GM19043 (cell line): ENCODE measurements around the gene ARHGEF16.

Experiments
- ATAC-seq: cut with Tn5 transposase; IDR thresholded peaks from one replicate; pipeline ENCODE4 v1.9.1; 2021; ENCODE audit warnings: low read depth; ENCODE audit not compliant: unreplicated experiment

The ARHGEF16 gene

GRCh38 chr1:3498246-3498930 lies 43.9 kb downstream of the ARHGEF16 start:
- ATAC-seq: no peak

DNA sequence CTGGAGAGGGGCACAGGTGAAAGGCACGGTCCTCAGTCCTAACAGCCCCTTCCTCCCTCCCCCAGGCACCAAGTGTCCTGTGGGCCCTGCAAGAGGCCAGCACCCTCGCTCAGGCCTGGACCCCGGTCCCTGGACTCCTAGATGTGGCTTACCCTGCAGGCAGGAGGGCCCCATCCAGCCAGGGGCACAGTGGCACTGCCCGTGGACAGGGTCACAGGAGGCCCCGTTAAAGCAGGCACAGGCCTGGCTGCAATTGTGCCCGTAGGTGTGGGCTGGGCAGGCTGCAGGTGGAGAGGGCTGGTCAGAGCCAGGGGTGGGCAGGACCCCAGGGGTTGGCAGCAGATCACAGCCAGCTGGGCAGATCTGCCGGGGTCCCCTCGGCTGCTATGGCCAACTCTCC lies 44.5 kb downstream of the ARHGEF16 start:
- ATAC-seq: no peak

DNA sequence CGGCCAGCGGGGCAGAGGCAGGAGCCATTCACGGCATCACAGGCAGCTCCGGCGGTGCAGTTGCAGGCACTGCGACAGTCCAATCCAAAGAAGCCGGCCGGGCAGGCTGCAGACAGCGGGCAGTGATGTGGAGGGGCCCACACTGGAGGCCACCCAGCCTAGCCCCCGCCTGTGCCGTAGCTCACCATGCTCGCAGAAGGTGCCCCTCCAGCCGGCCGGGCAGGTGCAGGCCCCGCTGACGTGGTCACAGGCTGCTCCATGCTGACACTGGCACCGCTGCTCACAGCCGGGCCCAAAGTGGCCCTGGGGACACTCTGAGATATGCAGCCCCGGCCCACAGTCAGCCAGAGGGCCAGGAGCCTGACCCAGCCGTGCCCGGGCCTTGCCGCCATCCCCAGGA lies 45.1 kb downstream of the ARHGEF16 start:
- ATAC-seq: no peak

DNA sequence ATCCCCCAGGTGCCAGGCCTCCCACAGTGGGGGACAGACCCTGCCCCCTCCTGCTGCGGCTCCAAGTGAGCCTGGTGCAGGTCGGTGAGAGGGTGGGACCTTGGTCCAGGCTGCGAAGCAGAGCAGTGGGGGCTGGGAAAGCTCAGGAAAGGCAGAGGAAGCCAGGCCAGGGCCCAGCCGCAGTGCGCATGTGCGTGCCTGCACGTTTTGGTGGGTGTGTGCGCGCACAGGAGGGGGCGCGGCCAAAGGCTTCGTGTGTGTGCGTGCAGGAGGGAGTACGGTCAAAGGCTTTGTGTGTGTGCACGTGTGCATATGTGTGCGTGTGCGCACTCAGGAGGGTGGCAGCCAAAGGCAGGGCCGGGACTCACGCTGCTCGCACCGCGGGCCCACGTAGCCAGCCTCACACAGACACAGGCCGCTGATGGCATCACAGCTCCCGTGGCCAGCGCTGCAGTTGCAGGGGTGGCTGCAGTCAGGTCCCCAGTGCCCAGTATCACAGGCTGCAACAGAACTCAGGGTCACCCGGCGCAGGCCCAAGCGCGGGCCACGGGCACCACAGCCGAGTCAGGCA lies 45.9 kb downstream of the ARHGEF16 start:
- no peak for ATAC-seq

GRCh38 chr1:3501437-3501836 lies 47.0 kb downstream of the ARHGEF16 start:
- no peak for ATAC-seq

- no peak for ATAC-seq
Observed at GRCh38 chr1:3501856-3502640, 47.6 kb downstream of the ARHGEF16 start.

DNA sequence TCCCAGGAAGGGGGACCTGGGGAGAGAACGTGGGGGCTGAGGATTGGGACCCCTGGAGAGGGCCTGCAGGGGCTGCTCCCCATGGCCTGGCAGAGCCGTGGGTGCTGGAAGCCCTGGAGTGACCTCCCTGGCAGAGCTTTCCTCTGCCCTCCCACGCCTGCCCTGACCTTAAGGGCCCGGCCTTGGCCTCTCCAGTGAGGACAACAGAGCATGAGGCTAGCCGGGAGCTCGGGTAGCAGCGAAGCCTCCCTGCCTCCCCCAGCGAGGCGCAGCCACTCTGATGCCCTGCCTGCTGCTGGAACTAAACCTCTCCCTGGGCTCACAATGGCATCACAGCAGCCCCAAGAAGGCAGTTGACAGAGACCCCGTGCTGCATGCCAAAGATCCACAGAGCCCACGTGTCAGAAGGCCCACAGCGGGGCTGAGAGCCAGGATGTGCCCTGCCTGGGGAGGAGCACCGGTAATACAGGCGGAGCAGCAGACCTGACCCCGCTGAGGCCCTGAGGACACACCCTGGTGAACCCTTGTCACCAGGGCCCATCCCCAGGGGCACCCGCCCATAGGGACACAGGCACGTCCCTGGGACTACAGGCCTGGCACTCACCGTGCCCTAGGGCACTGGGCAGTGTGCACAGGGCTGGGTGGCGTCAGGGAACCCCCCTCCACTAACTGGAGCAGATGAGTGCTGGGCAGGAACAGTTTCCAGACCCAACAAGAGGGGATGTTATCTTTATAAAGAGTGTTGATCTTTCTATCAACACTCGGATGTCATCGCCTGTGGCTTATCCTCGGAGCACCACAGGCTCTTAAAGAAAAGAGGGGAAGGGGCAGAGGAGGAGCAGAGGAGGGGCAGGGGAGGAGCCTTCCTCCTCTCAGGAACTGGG lies 48.4 kb downstream of the ARHGEF16 start:
- no peak for ATAC-seq

GRCh38 chr1:3503525-3503886 lies 49.0 kb downstream of the ARHGEF16 start:
- no peak for ATAC-seq

DNA sequence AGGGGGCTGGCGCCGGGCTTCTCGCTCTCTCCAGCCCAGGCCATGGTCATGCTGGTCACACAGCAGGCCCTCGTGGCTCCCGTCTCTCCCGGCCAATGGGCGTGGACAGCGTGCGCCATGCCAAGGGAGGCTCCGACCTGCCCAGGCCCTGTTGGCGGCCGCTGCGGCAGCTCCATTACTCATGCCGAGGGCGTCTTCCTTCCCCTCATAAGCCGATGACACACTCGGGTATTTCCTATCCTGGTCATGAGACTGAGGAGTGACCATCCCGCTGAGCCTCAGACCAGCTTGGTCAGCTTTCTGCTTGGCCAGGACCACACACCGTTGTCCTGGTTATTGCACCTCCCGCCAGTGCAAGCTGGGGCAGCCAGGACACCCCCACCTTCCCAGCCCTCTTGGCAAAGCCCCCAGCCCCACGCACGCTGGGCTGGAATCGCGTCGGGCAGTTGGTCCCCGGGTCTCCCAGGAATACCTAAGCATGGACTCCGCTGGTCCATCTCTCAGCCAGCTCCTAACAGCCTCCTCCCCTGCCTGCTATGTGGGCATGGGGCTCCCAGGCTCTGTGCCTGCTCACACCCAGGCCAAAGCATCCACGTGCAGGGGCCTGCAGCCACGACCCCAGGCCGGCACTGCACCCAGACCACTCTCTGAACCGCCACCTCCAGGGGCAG lies 49.8 kb downstream of the ARHGEF16 start:
- no peak for ATAC-seq

GRCh38 chr1:3504822-3505153 lies 50.3 kb downstream of the ARHGEF16 start:
- ATAC-seq: no peak

GRCh38 chr1:3505161-3505560 lies 50.7 kb downstream of the ARHGEF16 start:
- ATAC-seq: no peak

- ATAC-seq: no peak
Observed at GRCh38 chr1:3506041-3506440, 51.6 kb downstream of the ARHGEF16 start.

- no peak for ATAC-seq
Observed at GRCh38 chr1:3506943-3507342, 52.5 kb downstream of the ARHGEF16 start.

- no peak for ATAC-seq
Observed at GRCh38 chr1:3507636-3508275, 53.3 kb downstream of the ARHGEF16 start.

- no peak for ATAC-seq
Observed at GRCh38 chr1:3508757-3509415, 54.4 kb downstream of the ARHGEF16 start.

GRCh38 chr1:3509721-3510120 lies 55.3 kb downstream of the ARHGEF16 start:
- ATAC-seq: no peak

DNA sequence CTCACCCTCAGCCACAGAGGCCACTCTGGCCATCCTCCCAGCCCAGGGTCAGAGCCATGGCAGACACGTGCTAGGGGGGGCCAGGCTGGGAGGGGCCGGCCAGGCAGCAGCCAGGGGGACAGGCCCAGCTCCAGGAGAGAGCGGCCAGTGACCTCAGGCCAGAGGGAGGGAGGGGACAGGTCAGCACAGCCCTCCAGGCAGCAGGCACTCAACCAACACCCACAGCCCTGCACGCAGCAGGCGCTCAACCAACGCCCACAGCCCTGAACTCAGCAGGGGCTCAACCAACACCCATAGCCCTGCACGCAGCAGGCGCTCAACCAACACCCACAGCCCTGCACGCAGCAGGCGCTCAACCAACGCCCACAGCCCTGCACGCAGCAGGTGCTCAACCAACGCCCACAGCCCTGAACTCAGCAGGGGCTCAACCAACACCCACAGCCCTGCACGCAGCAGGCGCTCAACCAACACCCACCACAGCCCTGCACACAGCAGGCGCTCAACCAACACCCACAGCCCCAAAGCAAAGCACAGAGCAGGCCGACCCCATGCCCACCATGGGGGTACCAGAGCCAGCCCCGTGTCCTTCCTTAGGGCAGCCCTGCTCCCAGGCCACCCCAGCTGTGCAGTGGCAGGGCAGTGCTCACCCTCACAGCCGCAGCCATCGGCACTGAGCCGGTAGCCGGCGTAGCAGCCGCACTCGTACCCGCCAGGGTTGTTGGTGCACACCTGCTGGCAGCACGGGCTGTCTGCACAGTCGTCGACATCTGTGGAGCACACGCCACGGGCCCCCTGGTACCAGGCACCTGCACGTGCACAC lies 55.9 kb downstream of the ARHGEF16 start:
- ATAC-seq: no peak

DNA sequence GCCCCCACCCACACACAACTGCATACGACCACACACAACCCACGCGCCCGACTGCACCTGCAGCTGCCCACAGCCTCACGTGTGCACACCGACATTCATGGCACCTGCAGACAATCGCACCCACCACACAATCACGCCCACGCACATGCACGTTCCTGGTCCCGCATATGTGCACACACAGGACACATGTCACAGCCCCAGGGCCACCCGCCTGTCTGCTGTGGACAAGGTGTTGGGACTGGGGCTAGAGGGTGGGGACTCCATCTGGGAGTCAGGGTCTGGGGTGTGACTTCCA lies 56.4 kb downstream of the ARHGEF16 start:
- no peak for ATAC-seq

DNA sequence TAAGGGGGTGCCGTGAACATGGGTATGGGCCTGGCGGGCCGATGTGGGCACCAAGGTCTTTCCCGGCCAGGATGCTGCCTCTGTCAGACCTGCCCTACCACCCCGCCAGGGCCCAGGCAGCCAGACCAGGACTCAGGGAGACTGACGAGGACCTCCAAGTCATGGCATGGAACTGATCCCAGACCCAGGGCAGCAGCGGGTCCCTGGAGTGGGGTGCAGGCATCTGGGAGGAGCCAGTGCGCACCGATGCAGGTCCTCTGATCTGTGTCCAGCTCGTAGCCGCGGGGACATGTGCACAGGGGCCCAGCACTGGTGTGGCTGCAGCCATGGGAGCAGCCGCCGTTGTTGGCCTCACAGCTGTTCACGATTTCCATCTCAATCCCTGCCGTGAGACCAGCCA lies 56.8 kb downstream of the ARHGEF16 start:
- ATAC-seq: no peak
